ENCODE data around the gene GABRG3. TPM values are rescaled to one million over a fixed set of nuclear protein-coding genes. Genes with fewer than 3 reads are reported as not detected.
"Not testable (repeated sequence)": the region's sequence is repeated elsewhere in the genome, so short reads cannot be mapped to it uniquely, and the experiment has no call there.

GABRG3 gene
- total RNA-seq, 2 experiments from 2014 or later = not detected

GRCh38 chr15:27183201-27183600, 212.2 kb downstream of the GABRG3 start:
- Mint-ChIP-seq H3K9me3 (peaks cover 20% of the 10 kb centered on the region), H3K4me3 (no peak overlapping the region), H3K27me3 (no peaks in the 10 kb centered on the region), H3K27ac (no peak overlapping the region), H3K36me3 (ENCODE audit: low read depth) (no peaks in the 10 kb centered on the region), H3K4me1 (ENCODE audit: low read depth) (no peaks in the 10 kb centered on the region)
- intact Hi-C loops (cut with DNase I, micrococcal nuclease) = no loop called here
- ChIA-PET CTCF (no interaction called here), POLR2A (no interaction called here)
- no peaks in the 10 kb centered on the region for H3K4me1 ChIP-seq (ENCODE audit: insufficient read depth, low read length)
- H3K36me3 ChIP-seq (ENCODE audit: insufficient read depth, low read length) = no peaks in the 10 kb centered on the region
- ATAC-seq (ENCODE audit: poor library complexity) = no peak
- no peak for DNase-seq
- H3K27me3 ChIP-seq (ENCODE audit: control insufficient read depth in 1 of 2, insufficient read depth in 2 of 2, low read length in 2 of 2) = no peaks in the 10 kb centered on the region
- no peak overlapping the region for H3K27ac ChIP-seq (ENCODE audit: low read depth in 1 of 2, low read length in 2 of 2)
- H3K9me3 ChIP-seq (ENCODE audit: control insufficient read depth in 1 of 2, insufficient read depth in 1 of 2, low read length in 2 of 2) = peaks cover 0 to 7% of the 10 kb centered on the region in 2 experiments
- H3K4me3 ChIP-seq (ENCODE audit: low read length) = no peak overlapping the region
- no peak for TF ChIP-seq CTCF (IDR thresholded peaks at IDR 0.05)

GRCh38 chr15:27191515-27191914, 220.5 kb downstream of the GABRG3 start:
- POLR2A ChIA-PET = not testable (repeated sequence)

GRCh38 chr15:27196691-27197090, 225.7 kb downstream of the GABRG3 start:
- TF ChIP-seq CTCF (IDR thresholded peaks at IDR 0.05) = no peak
- no peak for ATAC-seq (ENCODE audit: poor library complexity)
- CTCF ChIA-PET = no interaction called here
- Mint-ChIP-seq H3K27ac (no peak overlapping the region), H3K9me3 (peaks cover 4% of the 10 kb centered on the region), H3K4me1 (ENCODE audit: low read depth) (no peaks in the 10 kb centered on the region), H3K36me3 (ENCODE audit: low read depth) (no peaks in the 10 kb centered on the region), H3K4me3 (no peak overlapping the region), H3K27me3 (no peaks in the 10 kb centered on the region)
- Histone ChIP-seq H3K4me1 (ENCODE audit: insufficient read depth, low read length) (no peaks in the 10 kb centered on the region), H3K27me3 (ENCODE audit: control insufficient read depth in 1 of 2, insufficient read depth in 2 of 2, low read length in 2 of 2) (no peaks in the 10 kb centered on the region), H3K36me3 (ENCODE audit: insufficient read depth, low read length) (no peaks in the 10 kb centered on the region), H3K27ac (ENCODE audit: low read depth in 1 of 2, low read length in 2 of 2) (no peak overlapping the region), H3K9me3 (ENCODE audit: control insufficient read depth in 1 of 2, insufficient read depth in 1 of 2, low read length in 2 of 2) (peaks cover 0 to 8% of the 10 kb centered on the region in 2 experiments), H3K4me3 (ENCODE audit: low read length) (no peak overlapping the region)
- intact Hi-C loops (cut with DNase I, micrococcal nuclease) = no loop called here
- no peak for DNase-seq
- POLR2A ChIA-PET = no interaction called here

More at GRCh38 chr15:27191515-27191914, 220.5 kb downstream of the GABRG3 start:
- ATAC-seq (ENCODE audit: poor library complexity); H3K27me3 Mint-ChIP-seq; H3K27ac Mint-ChIP-seq; H3K4me3 Mint-ChIP-seq; H3K27me3 ChIP-seq (ENCODE audit: control insufficient read depth in 1 of 2, insufficient read depth in 2 of 2, low read length in 2 of 2); H3K4me1 Mint-ChIP-seq (ENCODE audit: low read depth); H3K36me3 ChIP-seq (ENCODE audit: insufficient read depth, low read length); H3K36me3 Mint-ChIP-seq (ENCODE audit: low read depth); H3K9me3 ChIP-seq (ENCODE audit: control insufficient read depth in 1 of 2, insufficient read depth in 1 of 2, low read length in 2 of 2); H3K27ac ChIP-seq (ENCODE audit: low read depth in 1 of 2, low read length in 2 of 2); H3K4me3 ChIP-seq (ENCODE audit: low read length); DNase-seq; CTCF ChIA-PET; H3K4me1 ChIP-seq (ENCODE audit: insufficient read depth, low read length); H3K9me3 Mint-ChIP-seq; intact Hi-C loops (cut with DNase I, micrococcal nuclease): not testable (repeated sequence)

GRCh38 chr15:27201425-27201824, 230.4 kb downstream of the GABRG3 start:
- Mint-ChIP-seq H3K27me3 (no peaks in the 10 kb centered on the region), H3K9me3 (peaks cover 21% of the 10 kb centered on the region), H3K4me1 (ENCODE audit: low read depth) (no peaks in the 10 kb centered on the region), H3K4me3 (no peak overlapping the region), H3K36me3 (ENCODE audit: low read depth) (no peaks in the 10 kb centered on the region), H3K27ac (no peak overlapping the region)
- H3K27ac ChIP-seq (ENCODE audit: low read depth in 1 of 2, low read length in 2 of 2) = no peak overlapping the region
- no peaks in the 10 kb centered on the region for H3K9me3 ChIP-seq (ENCODE audit: control insufficient read depth in 1 of 2, insufficient read depth in 1 of 2, low read length in 2 of 2)
- POLR2A ChIA-PET = no interaction called here
- ATAC-seq (ENCODE audit: poor library complexity) = no peak
- intact Hi-C loops (cut with DNase I, micrococcal nuclease) = no loop called here
- no peak for TF ChIP-seq CTCF (IDR thresholded peaks at IDR 0.05)
- H3K4me1 ChIP-seq (ENCODE audit: insufficient read depth, low read length) = no peaks in the 10 kb centered on the region
- no peak overlapping the region for H3K4me3 ChIP-seq (ENCODE audit: low read length)
- CTCF ChIA-PET = no interaction called here
- no peaks in the 10 kb centered on the region for H3K27me3 ChIP-seq (ENCODE audit: control insufficient read depth in 1 of 2, insufficient read depth in 2 of 2, low read length in 2 of 2)
- H3K36me3 ChIP-seq (ENCODE audit: insufficient read depth, low read length) = no peaks in the 10 kb centered on the region
- no peak for DNase-seq

Measured in CD4-positive, alpha-beta T cell (primary cell).